Activated CD4-positive, alpha-beta T cell treated with anti-CD3 and anti-CD28 coated beads, Interleukin-2, amount 50 U/mL, for 24 hours (primary cell): ENCODE results near the gene NPPA.

Experiments used
- DNase-seq, 2 donors: peaks; one replicate each; pipeline ENCODE4 v3.0.0-alpha.2; 2020; ENCODE audit warnings: low read depth in 1 of 2, low spot score in 1 of 2

NPPA gene

GRCh38 chr1:11874624-11875023 lies 27.0 kb upstream of the NPPA start:
- no peak for DNase-seq

DNA sequence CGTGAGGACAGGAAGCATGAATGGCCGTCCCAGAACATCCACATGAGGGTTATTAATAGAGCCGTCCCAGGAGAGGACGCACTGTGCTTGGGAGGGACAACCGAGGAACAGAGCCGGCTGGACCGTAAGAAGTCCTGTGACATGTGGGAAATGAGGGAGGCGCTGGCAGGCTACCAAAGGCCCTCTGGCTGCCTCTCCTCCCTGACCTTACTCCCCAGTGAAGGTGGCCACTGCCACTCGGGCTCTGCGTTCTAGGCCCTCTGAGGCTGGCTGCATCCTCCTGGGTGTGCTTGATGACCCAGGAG lies 26.6 kb upstream of the NPPA start:
- DNase-seq: no peak

- no peak for DNase-seq
These were observed 26.0 kb upstream of the NPPA start for GRCh38 chr1:11873395-11874257.

DNA sequence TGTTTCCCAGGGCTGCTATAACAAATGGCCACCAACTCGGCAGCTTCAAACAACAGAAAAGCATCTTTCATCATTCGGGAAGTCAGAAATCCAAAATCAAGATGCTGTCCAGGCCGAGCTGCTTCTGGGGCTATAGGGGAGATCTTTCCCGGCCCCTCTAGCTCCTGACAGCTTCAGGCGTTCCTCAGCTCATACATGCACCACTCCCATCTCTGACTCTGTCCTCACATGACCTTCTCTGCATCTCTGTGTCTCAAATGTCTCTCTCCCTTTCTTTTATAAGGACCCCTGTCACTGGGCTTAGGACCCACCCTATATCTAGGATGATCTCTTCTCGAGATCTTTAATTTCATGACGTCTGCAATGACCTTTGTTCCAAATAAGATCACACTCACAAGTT lies 25.0 kb upstream of the NPPA start:
- DNase-seq: no peak

- DNase-seq: no peak
These were observed 22.1 kb upstream of the NPPA start for GRCh38 chr1:11869650-11870207.

- no peak for DNase-seq
These were observed 21.5 kb upstream of the NPPA start for GRCh38 chr1:11869104-11869503.

- no peak for DNase-seq
These were observed 20.9 kb upstream of the NPPA start for GRCh38 chr1:11868331-11868980.

DNA sequence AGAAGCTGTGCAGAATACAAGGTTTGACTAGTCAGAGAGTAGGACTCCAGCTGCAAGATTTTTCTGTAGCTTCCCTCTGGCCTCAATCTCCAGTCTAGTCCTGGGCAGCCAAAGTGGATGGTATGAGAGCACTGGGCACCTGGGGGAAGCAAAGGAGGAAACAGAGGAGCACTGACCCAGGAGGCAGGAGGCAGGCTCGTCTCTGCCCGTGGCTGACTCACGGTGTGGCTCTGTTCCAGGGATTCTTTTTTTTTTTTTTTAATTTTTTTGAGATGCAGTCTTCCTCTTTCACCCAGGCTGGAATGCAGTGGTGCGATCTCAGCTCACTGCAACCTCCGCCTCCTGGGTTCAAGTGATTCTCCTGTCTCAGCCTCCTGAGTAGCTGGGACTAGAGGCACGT lies 15.3 kb upstream of the NPPA start:
- no peak for DNase-seq

GRCh38 chr1:11860587-11860986 lies 13.0 kb upstream of the NPPA start:
- no peak for DNase-seq

- no peak for DNase-seq
These were observed 12.5 kb upstream of the NPPA start for GRCh38 chr1:11860083-11860482.

GRCh38 chr1:11858968-11859871 lies 11.6 kb upstream of the NPPA start:
- peak; percentile 21 to 46 for DNase-seq

- DNase-seq: no peak
These were observed 11.0 kb upstream of the NPPA start, which contains the start of gene NPPB for GRCh38 chr1:11858613-11858967. NPPB (minus strand) TSS chr1:11858945; CDS start chr1:11858833, 112 bp downstream.

DNA sequence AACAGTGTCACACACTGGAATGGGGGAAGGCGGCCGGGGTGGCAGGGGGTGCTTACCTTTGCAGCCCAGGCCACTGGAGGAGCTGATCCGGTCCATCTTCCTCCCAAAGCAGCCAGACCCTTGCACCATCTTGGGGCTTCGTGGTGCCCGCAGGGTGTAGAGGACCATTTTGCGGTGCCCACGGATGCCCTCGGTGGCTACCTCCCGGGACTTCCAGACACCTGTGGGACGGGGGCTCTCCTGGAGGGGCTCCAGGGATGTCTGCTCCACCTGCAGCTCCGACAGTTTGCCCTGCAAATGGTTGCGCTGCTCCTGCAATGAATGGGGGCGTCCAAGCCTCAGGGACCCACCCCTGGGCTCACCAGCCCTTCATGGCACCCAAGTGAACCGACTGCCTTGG lies 10.6 kb upstream of the NPPA start:
- no peak for DNase-seq

GRCh38 chr1:11857164-11857851 lies 9.7 kb upstream of the NPPA start:
- no peak for DNase-seq

- no peak for DNase-seq
These were observed 9.1 kb upstream of the NPPA start for GRCh38 chr1:11856698-11857097.

GRCh38 chr1:11855430-11855829 lies 7.8 kb upstream of the NPPA start:
- DNase-seq: no peak

DNA sequence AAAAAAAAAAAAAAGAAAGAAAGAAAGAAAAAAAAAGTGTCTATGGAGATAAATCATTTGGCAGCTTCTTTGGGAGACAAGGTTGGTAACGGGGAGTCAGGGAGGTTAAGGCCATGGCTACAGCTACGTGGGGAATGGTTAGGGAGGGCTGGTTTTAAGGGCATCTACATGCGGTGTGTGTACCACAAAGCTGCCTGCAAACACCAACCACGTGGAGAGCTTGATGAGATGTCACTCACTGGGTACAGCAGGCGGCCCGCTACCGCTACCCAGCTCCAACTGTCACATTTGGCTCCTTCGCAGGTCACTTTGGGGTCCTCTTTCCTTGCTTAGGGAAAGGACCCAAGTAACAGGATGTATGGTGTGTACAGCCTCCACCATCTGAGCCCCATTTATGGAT lies 6.9 kb upstream of the NPPA start:
- no peak for DNase-seq

DNA sequence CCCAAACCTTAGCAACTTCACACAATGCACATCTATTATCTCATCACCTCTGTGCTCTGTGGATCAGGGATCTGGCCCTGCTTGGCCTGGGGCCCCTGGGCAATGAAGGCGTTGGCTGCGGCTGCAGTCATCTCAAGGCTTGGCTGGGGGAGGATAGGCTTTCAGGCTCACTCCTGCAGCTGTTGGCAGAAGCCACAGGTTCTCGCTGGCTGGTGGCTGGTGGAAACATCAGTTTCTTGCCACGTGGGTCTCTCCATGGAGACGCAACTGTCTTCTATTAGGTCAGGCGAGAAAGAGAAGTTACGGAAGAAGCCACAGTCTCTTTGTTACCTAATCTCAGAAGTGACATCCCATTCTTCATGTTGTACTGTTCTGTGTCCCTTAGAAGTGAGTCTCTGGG lies 3.6 kb upstream of the NPPA start:
- DNase-seq: no peak

DNA sequence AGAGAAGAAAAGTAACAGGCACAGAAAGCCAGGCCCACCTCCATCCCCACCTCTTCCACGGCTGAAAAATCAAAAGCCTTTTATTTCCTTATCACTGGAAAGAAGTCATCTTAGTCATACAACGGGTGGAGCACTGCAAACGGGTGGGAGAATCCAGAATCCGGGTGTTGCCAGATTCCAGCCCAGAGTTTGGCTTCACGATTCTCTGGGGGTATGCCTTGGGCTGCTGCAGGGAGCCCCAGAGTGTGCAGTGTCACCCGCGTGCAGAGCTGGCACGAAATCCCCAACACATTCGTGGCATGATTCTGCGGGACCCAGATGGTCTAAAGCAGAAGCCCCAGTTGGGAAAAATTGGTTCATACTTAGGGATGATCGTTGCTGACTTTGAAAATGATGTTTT lies 2.6 kb upstream of the NPPA start:
- no peak for DNase-seq

GRCh38 chr1:11848373-11848700 lies 754 bp upstream of the NPPA start:
- no peak for DNase-seq
